Fibroblast of lung (primary cell): ENCODE data around the gene SPSB2.

Experiments
- EZH2 ChIP-seq: IDR thresholded peaks from 2 replicates; pipeline ENCODE4 v1.5.1; 2012; ENCODE audit warnings: low read length, control low read depth, mild to moderate bottlenecking; ENCODE audit errors: missing control alignments
- TF ChIP-seq, protein P1 (sequence below), 2 donors: IDR thresholded peaks in 1 of 2; conservative IDR thresholded peaks in 1 of 2; 1 replicate in 1 of 2; 2 replicates in 1 of 2; pipeline ENCODE4 v1.5.1; 2011 to 2012; ENCODE audit warnings: low read length in 2 of 2, control low read depth in 1 of 2, inconsistent platforms in 1 of 2, low read depth in 1 of 2, mild to moderate bottlenecking in 1 of 2

DNA sequence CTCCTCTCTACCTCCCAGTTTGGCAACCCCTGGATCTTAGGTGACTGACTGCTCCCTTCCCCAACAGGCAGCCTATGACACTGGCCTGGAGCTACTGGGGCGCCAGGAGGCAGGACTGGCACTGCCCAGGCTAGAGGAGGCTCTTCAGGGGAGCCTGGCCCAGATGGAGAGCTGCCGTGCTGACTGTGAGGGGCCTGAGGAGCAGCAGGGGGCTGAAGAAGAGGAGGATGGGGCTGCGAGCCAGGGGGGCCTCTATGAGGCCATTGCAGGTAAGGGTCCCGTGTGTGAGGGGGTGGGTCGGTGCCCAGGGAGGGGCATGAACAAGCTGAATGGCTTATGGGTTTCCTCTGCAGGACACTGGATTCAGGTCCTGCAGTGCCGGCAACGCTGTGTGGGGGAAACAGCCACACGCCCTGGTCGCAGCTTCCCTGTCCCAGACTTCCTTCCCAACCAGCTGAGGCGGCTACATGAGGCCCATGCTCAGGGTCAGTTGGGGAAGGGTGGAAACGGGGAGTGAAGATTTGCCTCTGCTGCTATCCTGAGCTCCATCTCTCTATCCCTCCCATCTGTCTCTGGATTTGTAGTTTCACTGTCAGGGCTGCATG lies 42.7 kb downstream of the SPSB2 start:
- no peak for TF ChIP-seq EZH2
- TF ChIP-seq, protein P1, sequence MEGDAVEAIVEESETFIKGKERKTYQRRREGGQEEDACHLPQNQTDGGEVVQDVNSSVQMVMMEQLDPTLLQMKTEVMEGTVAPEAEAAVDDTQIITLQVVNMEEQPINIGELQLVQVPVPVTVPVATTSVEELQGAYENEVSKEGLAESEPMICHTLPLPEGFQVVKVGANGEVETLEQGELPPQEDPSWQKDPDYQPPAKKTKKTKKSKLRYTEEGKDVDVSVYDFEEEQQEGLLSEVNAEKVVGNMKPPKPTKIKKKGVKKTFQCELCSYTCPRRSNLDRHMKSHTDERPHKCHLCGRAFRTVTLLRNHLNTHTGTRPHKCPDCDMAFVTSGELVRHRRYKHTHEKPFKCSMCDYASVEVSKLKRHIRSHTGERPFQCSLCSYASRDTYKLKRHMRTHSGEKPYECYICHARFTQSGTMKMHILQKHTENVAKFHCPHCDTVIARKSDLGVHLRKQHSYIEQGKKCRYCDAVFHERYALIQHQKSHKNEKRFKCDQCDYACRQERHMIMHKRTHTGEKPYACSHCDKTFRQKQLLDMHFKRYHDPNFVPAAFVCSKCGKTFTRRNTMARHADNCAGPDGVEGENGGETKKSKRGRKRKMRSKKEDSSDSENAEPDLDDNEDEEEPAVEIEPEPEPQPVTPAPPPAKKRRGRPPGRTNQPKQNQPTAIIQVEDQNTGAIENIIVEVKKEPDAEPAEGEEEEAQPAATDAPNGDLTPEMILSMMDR (conservative IDR thresholded peaks at IDR 0.05 in 1 of 2, IDR thresholded peaks at IDR 0.05 in 1 of 2; ENCODE audit: low read depth in 1 of 2, low read length in 2 of 2): no peak
